ENCODE data around the gene DPM1.

Gene DPM1

DNA sequence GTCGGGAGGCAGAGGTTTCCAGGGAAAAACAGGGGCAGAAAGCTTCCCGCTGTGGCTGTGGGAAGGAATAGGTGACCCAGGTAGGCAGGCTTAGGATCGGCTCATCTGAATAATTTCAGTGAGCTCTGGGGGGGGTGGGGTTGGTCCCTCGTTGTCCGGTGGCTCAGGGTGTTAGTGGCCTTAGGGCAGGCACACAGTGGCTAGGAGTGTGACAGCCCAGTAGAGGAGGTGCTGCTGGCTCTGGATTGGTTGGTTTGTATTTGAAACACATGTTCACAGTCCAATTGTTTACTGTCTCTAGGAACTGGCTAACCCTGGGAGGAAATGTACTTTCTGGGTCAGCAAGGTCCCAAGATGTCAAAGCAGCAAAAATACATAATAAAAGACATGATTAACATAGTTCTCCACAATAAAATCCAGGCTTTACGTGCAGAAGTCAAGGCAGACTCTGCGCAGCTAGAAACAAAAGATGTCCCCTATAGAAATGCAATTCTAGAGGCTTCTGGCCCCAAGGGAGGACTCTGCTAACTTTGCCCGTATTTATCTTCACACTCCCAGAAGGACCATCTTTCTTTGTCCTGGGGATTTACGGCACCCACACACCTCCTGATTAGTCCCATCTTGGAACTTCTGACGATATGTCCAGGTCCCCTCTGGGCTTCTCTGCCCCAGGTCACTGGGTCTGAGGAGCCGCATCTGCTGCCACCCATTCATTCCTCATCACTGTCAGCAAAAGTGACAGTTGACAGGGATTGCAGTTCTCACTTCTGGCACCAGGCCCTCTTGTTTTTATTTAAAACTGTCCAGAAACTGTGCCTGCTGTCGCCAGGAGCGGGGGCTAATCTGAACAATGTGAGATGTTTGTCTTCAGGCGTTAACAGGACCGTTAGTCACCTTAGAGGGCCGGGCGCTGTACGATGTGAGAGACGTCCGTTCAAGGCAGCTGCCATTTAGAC, 19.0 kb upstream of the DPM1 start:
- TF ChIP-seq, protein P1, sequence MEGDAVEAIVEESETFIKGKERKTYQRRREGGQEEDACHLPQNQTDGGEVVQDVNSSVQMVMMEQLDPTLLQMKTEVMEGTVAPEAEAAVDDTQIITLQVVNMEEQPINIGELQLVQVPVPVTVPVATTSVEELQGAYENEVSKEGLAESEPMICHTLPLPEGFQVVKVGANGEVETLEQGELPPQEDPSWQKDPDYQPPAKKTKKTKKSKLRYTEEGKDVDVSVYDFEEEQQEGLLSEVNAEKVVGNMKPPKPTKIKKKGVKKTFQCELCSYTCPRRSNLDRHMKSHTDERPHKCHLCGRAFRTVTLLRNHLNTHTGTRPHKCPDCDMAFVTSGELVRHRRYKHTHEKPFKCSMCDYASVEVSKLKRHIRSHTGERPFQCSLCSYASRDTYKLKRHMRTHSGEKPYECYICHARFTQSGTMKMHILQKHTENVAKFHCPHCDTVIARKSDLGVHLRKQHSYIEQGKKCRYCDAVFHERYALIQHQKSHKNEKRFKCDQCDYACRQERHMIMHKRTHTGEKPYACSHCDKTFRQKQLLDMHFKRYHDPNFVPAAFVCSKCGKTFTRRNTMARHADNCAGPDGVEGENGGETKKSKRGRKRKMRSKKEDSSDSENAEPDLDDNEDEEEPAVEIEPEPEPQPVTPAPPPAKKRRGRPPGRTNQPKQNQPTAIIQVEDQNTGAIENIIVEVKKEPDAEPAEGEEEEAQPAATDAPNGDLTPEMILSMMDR (IDR thresholded peaks at IDR 0.05; ENCODE audit: low read depth, low read length), result no peak

DNA sequence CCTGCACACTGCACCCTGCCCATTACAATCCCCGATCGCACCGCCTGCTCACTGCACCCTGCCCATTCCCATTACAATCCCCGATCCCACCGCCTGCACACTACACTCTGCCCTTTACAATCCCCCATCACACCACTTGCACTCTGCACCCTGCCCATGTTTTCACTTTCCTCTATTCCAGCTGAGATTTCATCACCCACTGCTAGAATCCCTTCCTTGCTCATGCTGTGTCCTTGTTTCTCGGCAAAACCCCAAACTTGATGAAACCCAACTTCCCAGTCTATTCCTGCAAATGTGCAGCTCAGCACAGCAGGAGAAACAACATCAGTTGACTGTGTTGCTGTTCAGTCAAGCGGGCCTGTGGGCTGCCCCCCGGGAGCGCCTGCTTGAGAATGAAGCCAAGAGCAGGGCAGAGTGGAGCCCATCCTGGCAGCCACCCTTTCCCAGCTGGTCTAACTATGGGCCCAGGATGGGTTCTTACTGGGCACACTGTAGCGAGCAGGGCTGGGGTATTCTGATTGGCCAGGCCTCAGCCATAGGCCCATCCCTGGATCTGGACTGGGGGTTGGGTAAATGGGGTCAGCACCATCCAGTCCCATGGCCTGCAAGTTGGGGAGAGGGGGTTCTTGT, 17.5 kb upstream of the DPM1 start:
- TF ChIP-seq, protein P1 (IDR thresholded peaks at IDR 0.05; ENCODE audit: low read depth, low read length), result no peak
- DNase-seq (ENCODE audit: extremely low read depth, low read depth), result no peak

More for the DNA sequence above, 19.0 kb upstream of the DPM1 start:
- DNase-seq (ENCODE audit: extremely low read depth, low read depth), result no peak

DNA sequence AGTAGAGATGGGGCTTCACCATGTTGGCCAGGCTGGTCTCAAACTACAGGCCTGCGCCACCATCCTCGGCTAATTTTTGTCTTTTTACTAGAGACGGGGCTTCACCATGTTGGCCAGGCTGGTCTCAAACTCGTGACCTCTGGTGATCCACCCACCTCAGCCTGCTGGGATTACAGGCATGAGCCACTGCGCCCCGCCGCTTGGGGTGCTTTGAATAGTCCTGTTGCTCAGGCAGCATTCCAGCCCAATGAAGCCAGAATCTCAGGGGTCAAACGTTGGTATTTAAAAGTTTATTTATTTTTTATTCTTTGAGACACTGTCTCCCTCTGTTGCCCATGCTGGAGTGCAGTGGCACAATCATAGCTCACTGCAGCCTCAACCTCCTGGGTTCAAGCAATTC, 11.6 kb upstream of the DPM1 start:
- TF ChIP-seq, protein P1 (IDR thresholded peaks at IDR 0.05; ENCODE audit: low read depth, low read length), result no peak
- no peak for DNase-seq (ENCODE audit: extremely low read depth, low read depth)

DNA sequence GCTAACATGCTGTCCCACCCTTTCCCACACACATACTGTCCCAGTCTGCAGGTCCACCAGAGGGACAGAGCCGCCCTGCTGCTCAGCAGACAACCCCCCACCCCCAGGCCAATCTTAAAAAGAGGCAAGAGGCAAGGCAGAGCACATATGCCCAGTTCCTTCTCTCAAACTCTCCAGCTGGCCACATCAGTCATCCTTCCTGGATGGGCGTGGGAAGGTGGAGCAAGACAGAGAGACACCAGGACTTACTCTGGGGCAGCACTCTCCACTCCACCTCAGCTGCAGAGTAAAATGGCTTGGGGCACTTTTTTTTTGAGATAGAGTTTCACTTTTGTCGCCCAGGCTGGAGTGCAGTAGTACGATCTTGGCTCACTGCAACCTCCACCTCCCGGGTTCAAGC, 11.1 kb upstream of the DPM1 start:
- no peak for DNase-seq (ENCODE audit: extremely low read depth, low read depth)
- TF ChIP-seq, protein P1 (IDR thresholded peaks at IDR 0.05; ENCODE audit: low read depth, low read length), result no peak

DNA sequence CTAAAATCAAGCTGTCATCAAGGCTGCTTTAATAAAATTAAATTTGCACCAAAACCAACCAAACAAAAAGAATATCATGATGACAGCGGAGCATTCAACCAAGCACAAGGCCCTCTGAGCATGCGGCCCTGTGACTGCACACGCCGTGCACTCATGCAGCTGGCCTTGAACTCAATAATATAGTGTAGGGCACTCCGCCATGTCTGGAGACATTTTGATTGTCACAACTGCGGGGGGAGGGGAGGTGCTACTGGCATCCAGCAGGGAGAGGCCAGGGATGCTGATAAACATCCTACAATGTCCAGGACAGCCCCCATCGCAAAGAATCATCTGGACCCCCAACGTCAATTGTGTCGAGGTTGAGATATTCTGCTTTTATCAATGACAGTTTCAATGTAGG, 10.0 kb upstream of the DPM1 start:
- DNase-seq (ENCODE audit: extremely low read depth, low read depth), result no peak
- TF ChIP-seq, protein P1 (IDR thresholded peaks at IDR 0.05; ENCODE audit: low read depth, low read length), result no peak

DNA sequence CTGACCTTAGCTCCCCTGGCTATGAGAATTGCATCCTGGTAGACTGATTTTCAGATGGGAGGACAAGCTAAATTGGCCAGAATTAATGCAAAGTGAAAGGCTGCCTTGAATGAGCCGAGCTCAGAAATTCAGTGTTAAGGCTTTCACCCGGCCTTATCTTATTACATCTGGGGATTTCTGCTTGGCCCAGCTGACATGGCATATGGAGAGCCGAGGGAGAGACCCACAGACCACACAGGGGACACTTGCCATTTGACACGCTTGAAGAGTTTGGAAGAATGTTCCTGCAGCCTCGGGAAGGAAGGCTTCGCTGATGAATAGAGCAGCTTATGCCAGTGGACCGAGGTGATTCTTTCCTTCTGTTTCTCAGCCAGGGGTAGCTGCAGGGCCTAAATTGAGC, 9.3 kb upstream of the DPM1 start:
- no peak for DNase-seq (ENCODE audit: extremely low read depth, low read depth)
- TF ChIP-seq, protein P1 (IDR thresholded peaks at IDR 0.05; ENCODE audit: low read depth, low read length), result no peak

DNA sequence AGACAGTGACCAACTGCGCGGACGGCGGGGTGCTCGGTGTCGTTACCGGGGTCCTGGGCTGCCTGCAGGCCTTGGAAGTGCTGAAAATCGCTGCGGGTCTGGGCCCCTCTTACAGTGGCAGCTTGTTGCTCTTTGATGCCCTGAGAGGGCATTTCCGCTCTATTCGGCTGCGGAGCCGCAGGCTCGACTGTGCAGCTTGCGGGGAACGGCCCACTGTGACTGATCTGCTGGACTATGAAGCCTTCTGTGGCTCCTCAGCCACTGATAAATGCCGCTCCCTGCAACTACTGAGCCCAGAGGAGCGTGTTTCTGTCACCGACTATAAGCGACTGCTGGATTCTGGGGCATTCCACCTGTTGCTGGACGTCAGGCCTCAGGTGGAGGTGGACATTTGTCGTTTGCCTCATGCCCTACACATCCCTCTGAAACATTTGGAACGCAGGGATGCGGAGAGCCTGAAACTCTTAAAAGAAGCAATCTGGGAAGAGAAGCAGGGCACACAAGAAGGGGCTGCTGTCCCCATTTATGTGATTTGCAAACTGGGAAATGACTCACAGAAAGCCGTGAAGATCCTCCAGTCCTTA, 1.3 kb upstream of the DPM1 start:
- TF ChIP-seq, protein P1 (IDR thresholded peaks at IDR 0.05; ENCODE audit: low read depth, low read length), result no peak
- DNase-seq (ENCODE audit: extremely low read depth, low read depth), result no peak
